ENCODE data around the gene KHDRBS2. TPM values are rescaled to one million over a fixed set of nuclear protein-coding genes. Genes with fewer than 3 reads are reported as not detected.

KHDRBS2 gene
- total RNA-seq, 1 experiment from 2014 or later = 1.2 TPM

GRCh38 chr6:61682562-61682961, 603.5 kb downstream of the KHDRBS2 start:
- Mint-ChIP-seq H3K27me3 (ENCODE audit: low read depth) (no peaks in the 10 kb centered on the region), H3K4me3 (no peak overlapping the region), H3K36me3 (peaks cover 11% of the 10 kb centered on the region), H3K9me3 (peaks cover 23% of the 10 kb centered on the region), H3K4me1 (peaks cover 43% of the 10 kb centered on the region), H3K27ac (peak overlapping the region; percentile 72)
- ChIA-PET CTCF (no interaction called here), POLR2A (no interaction called here)
- DNase-seq (ENCODE audit: low spot score) (no peak), ATAC-seq (peak; percentile 28; the same call in 1 of the 2 replicates)
- no peak for TF ChIP-seq NFE2L1 (CRISPR knock-in tag; IDR thresholded peaks at IDR 0.05)
- TF ChIP-seq NFATC4 (CRISPR knock-in tag; IDR thresholded peaks at IDR 0.05) = no peak
- no peak for TF ChIP-seq FOXK1 (CRISPR knock-in tag; IDR thresholded peaks at IDR 0.05)

GRCh38 chr6:61679625-61680024, 606.4 kb downstream of the KHDRBS2 start:
- no peak for ATAC-seq
- Mint-ChIP-seq H3K27ac (peak overlapping the region; percentile 23; the same call in 1 of the 2 replicates), H3K27me3 (ENCODE audit: low read depth) (no peaks in the 10 kb centered on the region), H3K4me3 (no peak overlapping the region), H3K36me3 (peaks cover 11% of the 10 kb centered on the region), H3K9me3 (peaks cover 24% of the 10 kb centered on the region), H3K4me1 (peaks cover 39% of the 10 kb centered on the region)
- DNase-seq (ENCODE audit: low spot score) = no peak
- POLR2A ChIA-PET = no interaction called here
- CTCF ChIA-PET = no interaction called here
- no peak for TF ChIP-seq ESRRA (CRISPR knock-in tag; IDR thresholded peaks at IDR 0.05; ENCODE audit: borderline replicate concordance)
- TF ChIP-seq CBFB (CRISPR knock-in tag; IDR thresholded peaks at IDR 0.05; ENCODE audit: low read depth) = no peak
- TF ChIP-seq PRDM15 (CRISPR knock-in tag; IDR thresholded peaks at IDR 0.05) = no peak
- TF ChIP-seq PREB (CRISPR knock-in tag; IDR thresholded peaks at IDR 0.05; ENCODE audit: borderline replicate concordance) = no peak
- no peak for TF ChIP-seq TEAD1 (CRISPR knock-in tag; IDR thresholded peaks at IDR 0.05)
- no peak for TF ChIP-seq ZNF396 (CRISPR knock-in tag; IDR thresholded peaks at IDR 0.05; ENCODE audit: borderline replicate concordance)
- no peak for TF ChIP-seq ZNF219 (CRISPR knock-in tag; IDR thresholded peaks at IDR 0.05; ENCODE audit: borderline replicate concordance)
- no peak for TF ChIP-seq E2F1 (CRISPR knock-in tag; IDR thresholded peaks at IDR 0.05)
- TF ChIP-seq EMX1 (CRISPR knock-in tag; IDR thresholded peaks at IDR 0.05) = no peak
- TF ChIP-seq NR1H2 (CRISPR knock-in tag; IDR thresholded peaks at IDR 0.05) = no peak
- TF ChIP-seq NR3C1 (CRISPR knock-in tag; conservative IDR thresholded peaks at IDR 0.05; ENCODE audit: low read depth) = no peak
- no peak for TF ChIP-seq STAT6 (CRISPR knock-in tag; conservative IDR thresholded peaks at IDR 0.05; ENCODE audit: low read depth)
- no peak for TF ChIP-seq ZNF138 (CRISPR knock-in tag; conservative IDR thresholded peaks at IDR 0.05)
